HL-60/S4 (cell line): ENCODE data around the gene JAKMIP1.

Experiments used
- in situ Hi-C: fragments of 300-500 bp; cut with MboI; formaldehyde crosslinking; loops from 2 replicates; pipeline ENCODE4 v1.14.3; 2022; ENCODE audit warnings: low sequenced_read_pairs

JAKMIP1 gene

GRCh38 chr4:6122496-6122895 is 77.9 kb downstream of the JAKMIP1 start:
- in situ Hi-C loops, result no loop called here

- in situ Hi-C loops, result no loop called here
Observed at GRCh38 chr4:6121941-6122340, 78.4 kb downstream of the JAKMIP1 start.

DNA sequence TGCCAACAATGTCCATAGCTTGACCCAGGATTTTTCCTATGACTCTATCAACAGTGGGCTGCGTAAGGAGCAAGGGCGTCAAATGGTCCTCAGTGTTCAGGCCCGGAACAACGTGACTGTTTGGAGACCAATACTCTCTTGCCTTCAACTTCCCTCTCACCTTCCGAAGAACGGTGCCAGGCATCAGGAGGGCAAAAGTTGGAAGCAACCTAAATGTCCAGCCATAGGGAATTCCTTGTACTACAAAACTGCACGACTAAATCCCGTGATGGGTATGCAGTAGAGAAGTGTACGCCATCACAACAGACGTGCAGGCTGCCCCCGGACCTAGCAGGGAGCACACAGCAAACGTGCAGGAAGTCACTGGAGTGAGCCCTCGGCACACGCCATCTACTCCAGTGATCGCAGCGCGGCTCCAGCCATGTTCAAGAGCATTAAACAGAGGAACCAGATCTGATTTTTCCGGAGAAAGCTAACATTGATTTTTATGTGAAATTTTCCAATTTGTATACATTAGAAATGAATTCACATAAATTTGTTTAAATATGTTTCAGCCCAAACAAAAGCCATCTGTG is 79.0 kb downstream of the JAKMIP1 start:
- in situ Hi-C loops, result no loop called here

DNA sequence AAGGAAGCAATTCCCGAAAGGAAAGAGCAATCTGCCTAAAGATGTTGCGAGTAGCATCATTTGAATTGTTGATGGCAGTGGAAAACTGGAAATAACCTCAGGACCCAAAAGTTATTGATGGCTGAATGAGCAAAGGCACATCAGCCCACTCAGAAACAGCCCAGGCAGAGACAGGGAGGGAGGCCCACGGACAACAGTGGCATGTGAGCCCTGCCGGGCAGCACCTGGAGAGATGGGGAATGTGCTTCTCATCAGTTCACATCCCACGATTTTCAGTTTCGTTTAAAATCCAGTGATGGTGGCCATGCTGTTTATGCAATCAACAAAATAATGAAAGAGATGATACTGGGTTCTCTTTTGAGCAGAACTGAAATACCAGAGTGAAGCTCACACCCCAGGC is 80.0 kb downstream of the JAKMIP1 start:
- in situ Hi-C loops, result no loop called here

- in situ Hi-C loops, result no loop called here
Observed at GRCh38 chr4:6119507-6120020, 80.8 kb downstream of the JAKMIP1 start.

DNA sequence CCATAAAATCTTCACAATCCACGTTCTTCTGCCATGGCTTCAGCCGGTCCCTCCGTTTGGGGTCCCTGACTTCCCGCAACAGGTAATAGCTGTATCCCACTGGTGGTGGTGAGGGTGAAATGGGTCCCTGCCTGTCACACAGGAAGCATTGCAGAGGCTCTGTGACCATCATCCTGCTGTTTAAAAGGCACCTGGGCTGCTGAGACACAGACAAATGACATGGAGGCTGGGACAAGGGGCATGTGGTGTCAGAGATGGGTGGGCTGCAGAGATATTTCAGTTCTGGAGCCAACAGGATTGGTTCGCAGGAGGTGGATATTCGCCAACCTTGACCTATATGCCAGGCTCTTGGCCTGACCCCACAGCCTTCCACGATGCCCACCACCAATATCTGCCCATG is 82.1 kb downstream of the JAKMIP1 start:
- in situ Hi-C loops, result no loop called here

- in situ Hi-C loops, result no loop called here
Observed at GRCh38 chr4:6116696-6117285, 83.6 kb downstream of the JAKMIP1 start.

DNA sequence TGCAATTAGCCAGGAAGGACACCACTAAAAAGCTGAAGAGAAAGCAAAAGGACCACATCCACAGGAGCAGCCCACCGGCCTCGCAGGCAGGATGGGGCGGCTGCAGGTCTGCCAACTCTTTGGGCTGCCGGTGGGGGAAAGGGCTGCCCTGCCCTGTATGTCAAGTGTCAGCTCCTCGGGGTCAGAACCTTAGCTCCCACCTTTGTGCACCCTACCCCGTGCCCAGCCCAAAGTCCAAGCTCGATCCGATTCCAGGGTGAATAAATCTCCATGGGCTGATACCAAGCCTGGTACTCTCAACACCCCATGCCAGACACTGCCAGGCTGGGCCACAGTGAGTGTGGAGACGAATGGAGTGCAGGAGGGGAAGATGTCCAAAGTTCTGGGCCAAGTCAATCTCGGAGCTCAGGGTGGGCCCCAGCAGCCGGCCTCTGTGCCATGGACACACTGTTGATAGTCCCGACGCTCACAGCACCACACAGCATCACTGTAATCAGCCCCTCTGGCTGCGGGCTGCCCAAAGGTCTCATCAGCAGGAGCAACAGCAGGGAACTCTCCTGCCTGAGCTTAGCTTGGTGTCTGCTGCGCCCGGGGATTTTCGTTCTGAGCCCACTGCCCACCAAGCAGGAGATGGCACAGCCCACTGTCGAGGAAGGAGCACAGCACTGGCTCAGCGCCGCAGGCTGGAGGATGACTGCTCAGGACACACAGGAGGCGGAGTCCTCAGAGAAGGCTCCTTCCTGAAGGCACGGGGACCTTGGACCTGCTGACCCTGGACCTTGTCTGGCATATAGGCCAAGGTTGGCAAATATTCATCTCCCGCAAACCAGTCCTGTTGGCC is 84.4 kb downstream of the JAKMIP1 start:
- in situ Hi-C loops, result no loop called here

DNA sequence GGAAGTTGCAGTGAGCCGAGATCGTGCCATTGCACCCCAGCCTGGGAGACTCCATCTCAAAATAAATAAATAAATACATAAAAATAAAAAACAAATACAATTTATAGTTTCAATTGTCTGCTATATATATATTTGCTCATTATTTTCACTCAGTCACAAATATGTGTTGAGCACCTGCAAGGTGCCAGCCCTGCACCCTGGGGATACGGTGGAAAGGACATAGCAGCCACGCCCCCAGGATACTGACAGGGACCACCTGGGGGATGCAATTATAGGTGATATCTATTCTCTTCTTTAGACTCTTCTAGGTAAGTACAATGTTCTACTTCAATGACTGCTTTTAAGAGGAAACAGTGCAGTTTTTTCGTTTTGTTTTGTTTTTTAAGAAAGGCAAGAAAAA is 85.0 kb downstream of the JAKMIP1 start:
- in situ Hi-C loops, result no loop called here

DNA sequence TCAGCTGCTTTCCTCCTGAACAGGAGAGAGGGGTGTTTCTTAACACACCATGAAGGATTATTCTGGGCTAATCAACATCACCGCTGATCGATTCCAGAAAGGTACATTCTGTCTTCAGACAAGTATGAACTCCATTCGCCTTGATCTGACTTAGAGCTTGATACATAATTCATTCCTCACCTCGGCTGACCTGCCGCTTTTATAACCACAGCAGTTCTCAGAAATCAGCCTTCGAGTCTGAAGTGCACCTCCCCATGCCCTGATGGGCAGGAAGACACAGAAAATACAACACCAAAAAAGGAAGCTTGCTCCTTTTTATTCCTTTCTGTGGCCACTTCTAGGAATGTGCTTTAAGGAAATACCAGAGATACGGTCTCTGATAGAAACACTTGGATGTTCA is 85.7 kb downstream of the JAKMIP1 start:
- in situ Hi-C loops, result no loop called here

DNA sequence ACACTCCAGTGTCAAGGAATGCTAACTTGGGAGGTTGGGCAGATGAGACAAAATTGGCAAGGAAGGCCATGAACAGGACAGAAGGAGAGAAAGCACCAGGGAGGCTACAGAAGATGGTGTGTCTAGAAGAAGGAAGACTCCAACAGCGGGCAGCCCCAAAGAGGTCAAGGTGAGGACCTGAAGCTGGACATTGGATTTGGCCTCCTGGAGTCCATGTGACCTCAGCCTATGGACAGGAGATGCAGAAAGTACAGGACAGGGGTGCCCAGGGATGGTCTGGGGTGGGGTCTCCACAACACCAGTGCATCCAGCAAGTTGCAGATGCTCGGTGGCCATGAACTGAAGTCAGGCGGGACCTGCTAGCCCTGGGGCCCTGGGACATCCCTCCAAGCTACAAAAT is 86.2 kb downstream of the JAKMIP1 start:
- in situ Hi-C loops, result no loop called here

DNA sequence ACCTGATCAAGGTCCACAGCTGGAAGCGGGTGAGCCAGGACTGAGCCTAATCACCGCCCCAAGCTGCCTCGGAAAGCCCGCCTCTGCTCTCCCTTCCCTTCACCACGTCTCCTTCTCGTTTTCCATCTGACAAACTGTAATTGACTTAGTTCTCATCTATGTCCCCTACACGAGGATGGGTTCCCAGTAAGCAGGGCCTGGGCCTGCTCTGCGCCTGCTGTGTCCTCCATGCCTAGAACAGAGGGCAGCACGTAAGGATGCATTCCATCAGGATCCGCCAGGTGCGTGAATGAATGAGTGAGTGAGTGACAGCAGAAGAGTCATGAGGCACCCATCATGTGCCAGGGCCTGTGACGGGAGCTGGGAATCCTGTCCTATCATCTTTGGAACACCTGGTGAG is 86.7 kb downstream of the JAKMIP1 start:
- in situ Hi-C loops, result no loop called here

DNA sequence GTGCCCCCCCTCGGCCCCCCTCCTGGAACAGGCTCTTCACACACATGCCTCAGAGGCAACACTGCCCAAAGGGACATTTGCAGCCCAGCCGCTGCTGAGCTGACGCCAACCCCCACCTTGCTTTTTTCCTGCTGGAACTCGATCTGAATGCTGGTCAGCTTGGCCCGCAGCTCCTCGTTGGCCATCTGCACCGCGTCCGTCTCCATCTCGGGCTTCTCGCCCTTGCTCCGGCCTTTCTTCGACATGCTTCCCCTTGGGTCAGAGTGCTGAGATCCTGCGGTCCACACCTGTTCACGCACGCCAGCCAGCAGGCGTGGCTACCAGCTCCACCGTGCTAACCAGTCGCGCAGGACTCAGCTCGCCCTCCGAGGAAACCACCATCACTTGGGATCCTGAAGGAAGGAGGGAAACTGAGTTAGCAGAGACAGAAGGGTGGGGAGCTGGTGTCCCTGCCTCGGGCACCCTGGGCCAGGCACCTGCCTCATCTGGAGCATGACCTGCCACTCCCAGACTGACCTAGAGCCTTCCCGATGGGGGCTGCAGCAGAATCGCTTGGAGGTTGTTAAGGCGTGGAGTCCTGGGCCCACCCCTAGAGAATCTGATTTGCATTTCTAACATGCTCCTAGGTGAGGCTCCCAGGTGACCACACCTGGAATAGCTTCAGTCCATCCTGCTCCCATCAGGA is 87.6 kb downstream of the JAKMIP1 start:
- in situ Hi-C loops, result no loop called here

- in situ Hi-C loops, result no loop called here
Observed at GRCh38 chr4:6111354-6111960, 88.9 kb downstream of the JAKMIP1 start.

DNA sequence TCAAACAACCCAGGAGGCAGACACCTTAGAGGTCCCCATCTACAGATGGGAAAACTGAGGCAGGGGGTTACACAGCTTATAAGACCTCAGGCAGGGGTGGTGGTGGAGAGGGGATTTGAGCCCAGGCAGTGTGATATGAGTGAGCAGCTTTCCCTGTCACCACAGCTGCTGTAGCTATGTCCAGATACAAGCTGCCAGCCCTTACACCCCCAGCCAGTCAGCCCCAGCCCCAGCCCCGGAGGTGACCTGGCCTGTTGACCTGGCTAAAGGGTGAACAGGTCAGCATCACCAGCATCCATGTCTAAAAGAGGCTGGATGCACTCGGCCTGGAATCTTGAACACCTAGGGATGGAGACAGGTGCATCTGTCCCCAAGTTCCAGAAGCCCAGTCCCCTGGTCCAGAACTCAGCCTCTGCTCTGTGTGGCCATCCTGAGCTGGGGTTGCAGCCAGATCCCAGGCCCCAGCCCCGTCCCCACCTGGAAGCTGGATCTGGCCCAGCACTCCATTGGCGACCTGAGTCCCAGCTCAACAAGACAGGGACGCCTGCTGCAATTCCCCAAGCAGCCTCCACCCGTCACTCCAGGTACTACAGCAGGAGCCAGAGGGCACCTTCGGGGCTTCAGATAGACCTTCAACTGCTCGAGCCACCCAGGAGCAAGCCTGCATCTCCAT is 89.5 kb downstream of the JAKMIP1 start:
- in situ Hi-C loops, result no loop called here

- in situ Hi-C loops, result no loop called here
Observed at GRCh38 chr4:6109842-6110560, 90.3 kb downstream of the JAKMIP1 start.

GRCh38 chr4:6107886-6108285 is 92.5 kb downstream of the JAKMIP1 start:
- in situ Hi-C loops, result no loop called here

DNA sequence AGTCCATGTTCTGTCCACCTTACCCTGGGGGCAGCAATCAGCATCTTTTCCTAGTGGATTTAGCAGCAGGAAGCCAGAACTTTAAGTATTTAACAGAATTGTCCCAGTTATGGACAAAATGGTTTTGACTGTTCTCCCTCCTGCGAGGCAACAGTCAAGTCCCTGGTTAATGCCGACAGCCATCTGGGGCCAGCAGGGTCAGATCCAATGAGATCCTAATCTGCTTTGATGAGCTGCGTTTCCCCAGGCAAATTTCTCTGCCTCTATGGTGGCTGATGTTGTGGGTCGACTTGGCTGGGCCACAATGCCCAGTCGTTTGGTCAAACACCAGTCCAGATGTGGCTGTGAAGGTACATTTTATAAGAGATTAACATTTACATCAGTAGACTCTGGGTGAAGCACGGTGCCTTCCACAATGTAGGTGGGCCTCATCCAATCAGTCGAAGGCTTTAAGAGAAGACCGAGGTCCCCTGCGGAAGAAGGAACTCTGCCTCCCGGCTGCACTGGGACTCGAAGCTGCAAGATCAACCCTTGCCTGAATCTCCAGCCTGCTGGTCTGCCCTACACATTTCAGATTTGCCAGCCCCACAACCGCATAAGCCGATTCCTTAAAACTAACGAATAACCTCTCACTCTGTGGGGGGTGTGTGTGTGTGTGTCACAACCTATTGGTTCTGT is 93.1 kb downstream of the JAKMIP1 start:
- in situ Hi-C loops, result no loop called here

- in situ Hi-C loops, result no loop called here
Observed at GRCh38 chr4:6106156-6106555, 94.2 kb downstream of the JAKMIP1 start.
